IMR-90 (cell line): ENCODE results near the gene LHPP. TPM values are rescaled to one million over a fixed set of nuclear protein-coding genes. Genes with fewer than 3 reads are reported as not detected.

Source experiments
- ATAC-seq: fragments of 200-7000 bp; cut with Tn5 transposase; 2 replicates; pipeline ENCODE4 v1.9.1; 2020; ENCODE audit warnings: low read depth, mild to moderate bottlenecking, moderate library complexity
- BruUV-seq: library from RNA; stranded (reverse); fragments of 400-500 nt; replicated peaks from 2 replicates; lab custom pipeline; 2021; lab: Mats Ljungman, UMichigan
- CTCF ChIA-PET: fragments of 300-600 bp; formaldehyde crosslinking; extraction: SDS; loops from one replicate; lab custom pipeline; 2021; ENCODE audit warnings: antibody characterized with exemption; lab: Yijun Ruan, JAX
- POLR2A ChIA-PET: fragments of 300-600 bp; sonication (Branson Sonifier 250); formaldehyde crosslinking; loops from one replicate; lab custom pipeline; 2022; ENCODE audit warnings: antibody characterized with exemption; ENCODE audit not compliant: unreplicated experiment; lab: Charles Lee
- DNase-seq: peaks from one replicate; pipeline ENCODE4 v3.0.0; 2013
- H2AFZ ChIP-seq: replicated peaks from 2 replicates; pipeline ENCODE3; 2013; ENCODE audit warnings: low read length, mild to moderate bottlenecking; ENCODE audit not compliant: poor library complexity
- H2AK5ac ChIP-seq: 2 replicates; pipeline ENCODE4 v1.6.1; 2013; ENCODE audit warnings: low read depth, low read length, inconsistent platforms
- H2AK9ac ChIP-seq: replicated peaks from 2 replicates; pipeline ENCODE3; 2013; ENCODE audit warnings: mild to moderate bottlenecking, low read depth, low read length, moderate library complexity; ENCODE audit not compliant: poor library complexity
- H2BK120ac ChIP-seq: 2 replicates; pipeline ENCODE4 v1.6.1; 2013; ENCODE audit warnings: low read depth, low read length, inconsistent platforms
- H2BK15ac ChIP-seq: 3 replicates; pipeline ENCODE4 v1.6.1; 2013; ENCODE audit warnings: low read depth, low read length, inconsistent platforms
- H2BK20ac ChIP-seq: 2 replicates; pipeline ENCODE4 v1.6.1; 2013; ENCODE audit warnings: low read depth, mild to moderate bottlenecking, inconsistent platforms, low read length, moderate library complexity
- H2BK5ac ChIP-seq: 2 replicates; pipeline ENCODE4 v1.6.1; 2013; ENCODE audit warnings: mild to moderate bottlenecking, low read depth, low read length, inconsistent platforms; ENCODE audit not compliant: poor library complexity, severe bottlenecking
- H3K14ac ChIP-seq: replicated peaks from 2 replicates; pipeline ENCODE4 v1.6.1; 2013; ENCODE audit warnings: low read depth, low read length, inconsistent platforms
- H3K18ac ChIP-seq: 2 replicates; pipeline ENCODE4 v1.6.1; 2013; ENCODE audit warnings: low read depth, low read length, control low read depth
- H3K23ac ChIP-seq: 2 replicates; pipeline ENCODE4 v1.6.1; 2013; ENCODE audit warnings: low read depth, low read length, inconsistent platforms
- H3K27ac ChIP-seq: 2 replicates; pipeline ENCODE4 v1.5.1; 2013; ENCODE audit warnings: mild to moderate bottlenecking, control low read depth, low read length; ENCODE audit not compliant: insufficient read depth
- H3K27me3 ChIP-seq: 2 replicates; pipeline ENCODE4 v1.6.1; 2013; ENCODE audit warnings: low read length; ENCODE audit not compliant: control insufficient read depth, insufficient read depth
- H3K36me3 ChIP-seq: 2 replicates; pipeline ENCODE4 v1.6.1; 2013; ENCODE audit warnings: low read length, mixed read lengths; ENCODE audit not compliant: control insufficient read depth, insufficient read depth
- H3K4ac ChIP-seq: 2 replicates; pipeline ENCODE4 v1.6.1; 2013; ENCODE audit warnings: low read depth, low read length, inconsistent platforms
- H3K4me1 ChIP-seq: 2 replicates; pipeline ENCODE4 v1.6.1; 2013; ENCODE audit warnings: low read length, mixed read lengths; ENCODE audit not compliant: control insufficient read depth, insufficient read depth
- H3K4me2 ChIP-seq: 2 replicates; pipeline ENCODE4 v1.6.1; 2013; ENCODE audit warnings: low read depth, mild to moderate bottlenecking, control low read depth, low read length, moderate library complexity
- H3K4me3 ChIP-seq: 2 replicates; pipeline ENCODE4 v1.5.1; 2013; ENCODE audit warnings: low read depth, mild to moderate bottlenecking, control low read depth, low read length, moderate library complexity; ENCODE audit not compliant: insufficient read depth
- H3K56ac ChIP-seq: 2 replicates; pipeline ENCODE4 v1.6.1; 2013; ENCODE audit warnings: low read length, inconsistent platforms; ENCODE audit not compliant: insufficient read depth; ENCODE audit errors: extremely low read depth
- H3K79me1 ChIP-seq, 2 experiments: 2 replicates each; pipeline ENCODE4 v1.6.1; 2013; ENCODE audit warnings: low read length in 2 of 2, inconsistent platforms in 1 of 2, low read depth in 1 of 2
- H3K9ac ChIP-seq: 2 replicates; pipeline ENCODE4 v1.6.1; 2013; ENCODE audit warnings: low read depth, low read length, control low read depth
- H3K9me1 ChIP-seq: 2 replicates; pipeline ENCODE4 v1.6.1; 2013; ENCODE audit warnings: low read length, inconsistent platforms; ENCODE audit not compliant: insufficient read depth
- H3K9me3 ChIP-seq: 2 replicates; pipeline ENCODE4 v1.6.1; 2013; ENCODE audit warnings: low read length; ENCODE audit not compliant: control insufficient read depth, insufficient read depth
- H4K20me1 ChIP-seq: 2 replicates; pipeline ENCODE4 v1.6.1; 2013; ENCODE audit warnings: low read length, inconsistent platforms; ENCODE audit not compliant: insufficient read depth
- H4K5ac ChIP-seq: 2 replicates; pipeline ENCODE4 v1.6.1; 2013; ENCODE audit warnings: mild to moderate bottlenecking, low read depth, low read length, control low read depth
- H4K8ac ChIP-seq, 2 experiments: 2 replicates each; pipeline ENCODE4 v1.6.1; 2013; ENCODE audit warnings: low read depth in 2 of 2, low read length in 2 of 2, control low read depth in 1 of 2, inconsistent platforms in 1 of 2
- H4K91ac ChIP-seq: 2 replicates; pipeline ENCODE4 v1.6.1; 2013; ENCODE audit warnings: low read depth, low read length, inconsistent platforms; ENCODE audit not compliant: insufficient read depth
- BHLHE40 ChIP-seq: fragments of 150-350 bp; IDR thresholded peaks from 2 replicates; pipeline ENCODE4 v1.6.1; 2016; ENCODE audit warnings: mild to moderate bottlenecking, low read depth, low read length
- CEBPB ChIP-seq: IDR thresholded peaks from 2 replicates; pipeline ENCODE4 v1.6.1; 2012; ENCODE audit warnings: low read depth, low read length, improper control_type of control experiment
- CHD1 ChIP-seq: IDR thresholded peaks from 2 replicates; pipeline ENCODE4 v1.6.1; 2012; ENCODE audit warnings: low read depth, low read length, improper control_type of control experiment
- CTCF ChIP-seq: conservative IDR thresholded peaks from 2 replicates; pipeline ENCODE4 v1.5.1; 2012; ENCODE audit warnings: mild to moderate bottlenecking, low read depth, low read length, improper control_type of control experiment
- ELK1 ChIP-seq: fragments of 150-350 bp; IDR thresholded peaks from 2 replicates; pipeline ENCODE4 v1.6.1; 2016; ENCODE audit warnings: low read depth, mild to moderate bottlenecking, low read length, moderate library complexity, borderline replicate concordance
- FOS ChIP-seq: fragments of 150-350 bp; IDR thresholded peaks from 2 replicates; pipeline ENCODE4 v1.6.1; 2016; ENCODE audit warnings: low read depth, low read length
- MAFK ChIP-seq: IDR thresholded peaks from 2 replicates; pipeline ENCODE4 v1.6.1; 2012; ENCODE audit warnings: low read depth, low read length, improper control_type of control experiment
- MAZ ChIP-seq: IDR thresholded peaks from 2 replicates; pipeline ENCODE4 v1.6.1; 2012; ENCODE audit warnings: low read depth, mild to moderate bottlenecking, low read length, improper control_type of control experiment, moderate library complexity, borderline replicate concordance
- MXI1 ChIP-seq: IDR thresholded peaks from 2 replicates; pipeline ENCODE4 v1.6.1; 2012; ENCODE audit warnings: low read depth, mild to moderate bottlenecking, low read length, moderate library complexity, borderline replicate concordance
- NFE2L2 ChIP-seq: fragments of 150-350 bp; IDR thresholded peaks from 2 replicates; pipeline ENCODE4 v1.6.1; 2016; ENCODE audit warnings: low read depth, mild to moderate bottlenecking, low read length
- POLR2A ChIP-seq: IDR thresholded peaks from 2 replicates; pipeline ENCODE4 v1.6.1; 2012; ENCODE audit warnings: mild to moderate bottlenecking, low read depth, low read length
- RAD21 ChIP-seq: IDR thresholded peaks from 2 replicates; pipeline ENCODE4 v1.6.1; 2012; ENCODE audit warnings: low read length, improper control_type of control experiment
- RCOR1 ChIP-seq: IDR thresholded peaks from 2 replicates; pipeline ENCODE4 v1.6.1; 2012; ENCODE audit warnings: mild to moderate bottlenecking, low read length, improper control_type of control experiment; ENCODE audit not compliant: insufficient replicate concordance
- RFX5 ChIP-seq: IDR thresholded peaks from 2 replicates; pipeline ENCODE4 v1.8.0; 2012; ENCODE audit warnings: low read depth, mild to moderate bottlenecking, low read length, moderate library complexity
- SMC3 ChIP-seq: fragments of 150-350 bp; IDR thresholded peaks from 2 replicates; pipeline ENCODE4 v1.6.1; 2016; ENCODE audit warnings: low read depth, mild to moderate bottlenecking, antibody characterized with exemption, low read length, moderate library complexity
- USF2 ChIP-seq: fragments of 150-350 bp; IDR thresholded peaks from 2 replicates; pipeline ENCODE4 v1.6.1; 2017; ENCODE audit warnings: mild to moderate bottlenecking, antibody characterized with exemption, low read length, low read depth
- WGBS, 2 experiments: methylation state at CpG; one replicate each; pipeline versions ENCODE4 v1.1.5 to v1.1.7; 2013; ENCODE audit warnings: missing lambda C conversion rate in 2 of 2; ENCODE audit not compliant: insufficient read length in 1 of 2; ENCODE audit errors: extremely low coverage in 2 of 2; 5-methylcytosine and 5-hydroxymethylcytosine counted together
- dilution Hi-C: fragments of 300-500 bp; cut with HindIII; formaldehyde crosslinking; loops from one replicate; pipeline ENCODE4 v1.14.3; 2018; ENCODE audit warnings: low sequenced_read_pairs; ENCODE audit not compliant: unreplicated experiment
- in situ Hi-C: fragments of 300-500 bp; cut with MboI; formaldehyde crosslinking; loops from 3 replicates; pipeline ENCODE4 v1.14.3; 2019; ENCODE audit warnings: low sequenced_read_pairs, inconsistent platforms, mixed read lengths
- intact Hi-C: fragments of 100-400 bp; cut with micrococcal nuclease; formaldehyde crosslinking; loops from 2 replicates; pipeline ENCODE4 v1.10.0; 2022
- polyA plus RNA-seq, 3 experiments: library from polyadenylated mRNA; depleted of rRNA; stranded (reverse); fragments of >200 nt; gene quantifications; 2 replicates each; pipeline ENCODE4 v1.2.3, GENCODE V29; 2012; ENCODE audit warnings: low replicate concordance in 1 of 3
- total RNA-seq: library from RNA; depleted of rRNA; stranded (reverse); fragments of >200 nt; gene quantifications from 2 replicates; pipeline ENCODE4 v1.2.3, GENCODE V29; 2012

LHPP gene
- total and polyA plus RNA-seq, 2 of the 4 experiments (the other 2 are of a cell fraction), result 2.7 to 8.3 TPM

GRCh38 chr10:124480860-124481259 lies 19.2 kb downstream of the LHPP start:
- Histone ChIP-seq H3K4me1 (peaks cover 2% of the 10 kb centered on the region; the same call in 1 of the 2 replicates), H3K4ac (no peak overlapping the region), H3K23ac (no peak overlapping the region), H2AK5ac (no peak overlapping the region), H2BK5ac (no peak overlapping the region), H4K20me1 (no peaks in the 10 kb centered on the region), H2BK20ac (no peak overlapping the region), H3K9ac (no peak overlapping the region), H3K9me3 (no peaks in the 10 kb centered on the region), H2AK9ac (no peak overlapping the region), H3K36me3 (no peaks in the 10 kb centered on the region), H3K9me1 (no peaks in the 10 kb centered on the region), H3K18ac (no peak overlapping the region), H3K14ac (no peak overlapping the region), H4K91ac (no peak overlapping the region), H3K4me2 (no peak overlapping the region), H3K79me1 (no peaks in the 10 kb centered on the region), H3K27ac (no peak overlapping the region), H3K27me3 (no peaks in the 10 kb centered on the region), H4K8ac (no peak overlapping the region), H3K56ac (no peak overlapping the region), H3K4me3 (no peak overlapping the region), H4K5ac (no peak overlapping the region), H2BK120ac (no peak overlapping the region), H2BK15ac (no peak overlapping the region), H2AFZ (no peak overlapping the region)
- BruUV-seq, result no TSS peak
- POLR2A ChIA-PET, result no interaction called here
- 43% methylated on average over 4 of the region's 5 CpGs; no CpG with 5 or more reads in 1 of the 2 experiments for WGBS, 2 experiments
- ATAC-seq, result no peak
- CTCF ChIA-PET, result no interaction called here
- dilution Hi-C loops (no loop called here), in situ Hi-C loops (no loop called here), intact Hi-C loops (no loop called here)
- no peak for DNase-seq
- TF ChIP-seq SMC3, result no peak
- no peak for TF ChIP-seq RCOR1
- TF ChIP-seq CEBPB, result no peak
- TF ChIP-seq USF2, result no peak
- TF ChIP-seq POLR2A, result no peak
- TF ChIP-seq MXI1, result no peak
- no peak for TF ChIP-seq CHD1
- no peak for TF ChIP-seq MAZ
- no peak for TF ChIP-seq RFX5
- no peak for TF ChIP-seq ELK1
- TF ChIP-seq MAFK, result no peak
- no peak for TF ChIP-seq CTCF
- no peak for TF ChIP-seq RAD21
- TF ChIP-seq BHLHE40, result no peak
- no peak for TF ChIP-seq NFE2L2
- TF ChIP-seq FOS, result no peak
